IMR-90 (cell line): Measurements from ENCODE around the gene FAM228B. TPM values are rescaled to one million over a fixed set of nuclear protein-coding genes. Genes with fewer than 3 reads are reported as not detected.

Experiments
- ATAC-seq: fragments of 200-7000 bp; cut with Tn5 transposase; 2 replicates; pipeline ENCODE4 v1.9.1; 2020; ENCODE audit warnings: low read depth, mild to moderate bottlenecking, moderate library complexity
- BruUV-seq: library from RNA; stranded (reverse); fragments of 400-500 nt; replicated peaks from 2 replicates; lab custom pipeline; 2021; lab: Mats Ljungman, UMichigan
- CTCF ChIA-PET: fragments of 300-600 bp; formaldehyde crosslinking; extraction: SDS; loops from one replicate; lab custom pipeline; 2021; ENCODE audit warnings: antibody characterized with exemption; lab: Yijun Ruan, JAX
- POLR2A ChIA-PET: fragments of 300-600 bp; sonication (Branson Sonifier 250); formaldehyde crosslinking; loops from one replicate; lab custom pipeline; 2022; ENCODE audit warnings: antibody characterized with exemption; ENCODE audit not compliant: unreplicated experiment; lab: Charles Lee
- DNase-seq: peaks from one replicate; pipeline ENCODE4 v3.0.0; 2013
- H2AFZ ChIP-seq: replicated peaks from 2 replicates; pipeline ENCODE3; 2013; ENCODE audit warnings: low read length, mild to moderate bottlenecking; ENCODE audit not compliant: poor library complexity
- H2AK5ac ChIP-seq: 2 replicates; pipeline ENCODE4 v1.6.1; 2013; ENCODE audit warnings: low read depth, low read length, inconsistent platforms
- H2AK9ac ChIP-seq: replicated peaks from 2 replicates; pipeline ENCODE3; 2013; ENCODE audit warnings: mild to moderate bottlenecking, low read depth, low read length, moderate library complexity; ENCODE audit not compliant: poor library complexity
- H2BK120ac ChIP-seq: 2 replicates; pipeline ENCODE4 v1.6.1; 2013; ENCODE audit warnings: low read depth, low read length, inconsistent platforms
- H2BK15ac ChIP-seq: 3 replicates; pipeline ENCODE4 v1.6.1; 2013; ENCODE audit warnings: low read depth, low read length, inconsistent platforms
- H2BK20ac ChIP-seq: 2 replicates; pipeline ENCODE4 v1.6.1; 2013; ENCODE audit warnings: low read depth, mild to moderate bottlenecking, inconsistent platforms, low read length, moderate library complexity
- H2BK5ac ChIP-seq: 2 replicates; pipeline ENCODE4 v1.6.1; 2013; ENCODE audit warnings: mild to moderate bottlenecking, low read depth, low read length, inconsistent platforms; ENCODE audit not compliant: poor library complexity, severe bottlenecking
- H3K14ac ChIP-seq: replicated peaks from 2 replicates; pipeline ENCODE4 v1.6.1; 2013; ENCODE audit warnings: low read depth, low read length, inconsistent platforms
- H3K18ac ChIP-seq: 2 replicates; pipeline ENCODE4 v1.6.1; 2013; ENCODE audit warnings: low read depth, low read length, control low read depth
- H3K23ac ChIP-seq: 2 replicates; pipeline ENCODE4 v1.6.1; 2013; ENCODE audit warnings: low read depth, low read length, inconsistent platforms
- H3K27ac ChIP-seq: 2 replicates; pipeline ENCODE4 v1.5.1; 2013; ENCODE audit warnings: mild to moderate bottlenecking, control low read depth, low read length; ENCODE audit not compliant: insufficient read depth
- H3K27me3 ChIP-seq: 2 replicates; pipeline ENCODE4 v1.6.1; 2013; ENCODE audit warnings: low read length; ENCODE audit not compliant: control insufficient read depth, insufficient read depth
- H3K36me3 ChIP-seq: 2 replicates; pipeline ENCODE4 v1.6.1; 2013; ENCODE audit warnings: low read length, mixed read lengths; ENCODE audit not compliant: control insufficient read depth, insufficient read depth
- H3K4ac ChIP-seq: 2 replicates; pipeline ENCODE4 v1.6.1; 2013; ENCODE audit warnings: low read depth, low read length, inconsistent platforms
- H3K4me1 ChIP-seq: 2 replicates; pipeline ENCODE4 v1.6.1; 2013; ENCODE audit warnings: low read length, mixed read lengths; ENCODE audit not compliant: control insufficient read depth, insufficient read depth
- H3K4me2 ChIP-seq: 2 replicates; pipeline ENCODE4 v1.6.1; 2013; ENCODE audit warnings: low read depth, mild to moderate bottlenecking, control low read depth, low read length, moderate library complexity
- H3K4me3 ChIP-seq: 2 replicates; pipeline ENCODE4 v1.5.1; 2013; ENCODE audit warnings: low read depth, mild to moderate bottlenecking, control low read depth, low read length, moderate library complexity; ENCODE audit not compliant: insufficient read depth
- H3K56ac ChIP-seq: 2 replicates; pipeline ENCODE4 v1.6.1; 2013; ENCODE audit warnings: low read length, inconsistent platforms; ENCODE audit not compliant: insufficient read depth; ENCODE audit errors: extremely low read depth
- H3K79me1 ChIP-seq, 2 experiments: 2 replicates each; pipeline ENCODE4 v1.6.1; 2013; ENCODE audit warnings: low read length in 2 of 2, inconsistent platforms in 1 of 2, low read depth in 1 of 2
- H3K9ac ChIP-seq: 2 replicates; pipeline ENCODE4 v1.6.1; 2013; ENCODE audit warnings: low read depth, low read length, control low read depth
- H3K9me1 ChIP-seq: 2 replicates; pipeline ENCODE4 v1.6.1; 2013; ENCODE audit warnings: low read length, inconsistent platforms; ENCODE audit not compliant: insufficient read depth
- H3K9me3 ChIP-seq: 2 replicates; pipeline ENCODE4 v1.6.1; 2013; ENCODE audit warnings: low read length; ENCODE audit not compliant: control insufficient read depth, insufficient read depth
- H4K20me1 ChIP-seq: 2 replicates; pipeline ENCODE4 v1.6.1; 2013; ENCODE audit warnings: low read length, inconsistent platforms; ENCODE audit not compliant: insufficient read depth
- H4K5ac ChIP-seq: 2 replicates; pipeline ENCODE4 v1.6.1; 2013; ENCODE audit warnings: mild to moderate bottlenecking, low read depth, low read length, control low read depth
- H4K8ac ChIP-seq, 2 experiments: 2 replicates each; pipeline ENCODE4 v1.6.1; 2013; ENCODE audit warnings: low read depth in 2 of 2, low read length in 2 of 2, control low read depth in 1 of 2, inconsistent platforms in 1 of 2
- H4K91ac ChIP-seq: 2 replicates; pipeline ENCODE4 v1.6.1; 2013; ENCODE audit warnings: low read depth, low read length, inconsistent platforms; ENCODE audit not compliant: insufficient read depth
- BHLHE40 ChIP-seq: fragments of 150-350 bp; IDR thresholded peaks from 2 replicates; pipeline ENCODE4 v1.6.1; 2016; ENCODE audit warnings: mild to moderate bottlenecking, low read depth, low read length
- CEBPB ChIP-seq: IDR thresholded peaks from 2 replicates; pipeline ENCODE4 v1.6.1; 2012; ENCODE audit warnings: low read depth, low read length, improper control_type of control experiment
- CHD1 ChIP-seq: IDR thresholded peaks from 2 replicates; pipeline ENCODE4 v1.6.1; 2012; ENCODE audit warnings: low read depth, low read length, improper control_type of control experiment
- FOS ChIP-seq: fragments of 150-350 bp; IDR thresholded peaks from 2 replicates; pipeline ENCODE4 v1.6.1; 2016; ENCODE audit warnings: low read depth, low read length
- MAFK ChIP-seq: IDR thresholded peaks from 2 replicates; pipeline ENCODE4 v1.6.1; 2012; ENCODE audit warnings: low read depth, low read length, improper control_type of control experiment
- MAZ ChIP-seq: IDR thresholded peaks from 2 replicates; pipeline ENCODE4 v1.6.1; 2012; ENCODE audit warnings: low read depth, mild to moderate bottlenecking, low read length, improper control_type of control experiment, moderate library complexity, borderline replicate concordance
- MXI1 ChIP-seq: IDR thresholded peaks from 2 replicates; pipeline ENCODE4 v1.6.1; 2012; ENCODE audit warnings: low read depth, mild to moderate bottlenecking, low read length, moderate library complexity, borderline replicate concordance
- NFE2L2 ChIP-seq: fragments of 150-350 bp; IDR thresholded peaks from 2 replicates; pipeline ENCODE4 v1.6.1; 2016; ENCODE audit warnings: low read depth, mild to moderate bottlenecking, low read length
- POLR2A ChIP-seq: IDR thresholded peaks from 2 replicates; pipeline ENCODE4 v1.6.1; 2012; ENCODE audit warnings: mild to moderate bottlenecking, low read depth, low read length
- RAD21 ChIP-seq: IDR thresholded peaks from 2 replicates; pipeline ENCODE4 v1.6.1; 2012; ENCODE audit warnings: low read length, improper control_type of control experiment
- RCOR1 ChIP-seq: IDR thresholded peaks from 2 replicates; pipeline ENCODE4 v1.6.1; 2012; ENCODE audit warnings: mild to moderate bottlenecking, low read length, improper control_type of control experiment; ENCODE audit not compliant: insufficient replicate concordance
- RFX5 ChIP-seq: IDR thresholded peaks from 2 replicates; pipeline ENCODE4 v1.8.0; 2012; ENCODE audit warnings: low read depth, mild to moderate bottlenecking, low read length, moderate library complexity
- SMC3 ChIP-seq: fragments of 150-350 bp; IDR thresholded peaks from 2 replicates; pipeline ENCODE4 v1.6.1; 2016; ENCODE audit warnings: low read depth, mild to moderate bottlenecking, antibody characterized with exemption, low read length, moderate library complexity
- WGBS, 2 experiments: methylation state at CpG; one replicate each; pipeline versions ENCODE4 v1.1.5 to v1.1.7; 2013; ENCODE audit warnings: missing lambda C conversion rate in 2 of 2; ENCODE audit not compliant: insufficient read length in 1 of 2; ENCODE audit errors: extremely low coverage in 2 of 2; 5-methylcytosine and 5-hydroxymethylcytosine counted together
- dilution Hi-C: fragments of 300-500 bp; cut with HindIII; formaldehyde crosslinking; loops from one replicate; pipeline ENCODE4 v1.14.3; 2018; ENCODE audit warnings: low sequenced_read_pairs; ENCODE audit not compliant: unreplicated experiment
- in situ Hi-C: fragments of 300-500 bp; cut with MboI; formaldehyde crosslinking; loops from 3 replicates; pipeline ENCODE4 v1.14.3; 2019; ENCODE audit warnings: low sequenced_read_pairs, inconsistent platforms, mixed read lengths
- intact Hi-C: fragments of 100-400 bp; cut with micrococcal nuclease; formaldehyde crosslinking; loops from 2 replicates; pipeline ENCODE4 v1.10.0; 2022
- polyA plus RNA-seq, 3 experiments: library from polyadenylated mRNA; depleted of rRNA; stranded (reverse); fragments of >200 nt; gene quantifications; 2 replicates each; pipeline ENCODE4 v1.2.3, GENCODE V29; 2012; ENCODE audit warnings: low replicate concordance in 1 of 3
- total RNA-seq: library from RNA; depleted of rRNA; stranded (reverse); fragments of >200 nt; gene quantifications from 2 replicates; pipeline ENCODE4 v1.2.3, GENCODE V29; 2012
- TF ChIP-seq, protein P1 (sequence below): fragments of 150-350 bp; IDR thresholded peaks from 2 replicates; pipeline ENCODE4 v1.6.1; 2016; ENCODE audit warnings: low read depth, mild to moderate bottlenecking, low read length, moderate library complexity, borderline replicate concordance
- TF ChIP-seq, protein P2 (sequence below): fragments of 150-350 bp; IDR thresholded peaks from 2 replicates; pipeline ENCODE4 v1.6.1; 2017; ENCODE audit warnings: mild to moderate bottlenecking, antibody characterized with exemption, low read length, low read depth
- TF ChIP-seq, protein P3 (sequence below): conservative IDR thresholded peaks from 2 replicates; pipeline ENCODE4 v1.5.1; 2012; ENCODE audit warnings: mild to moderate bottlenecking, low read depth, low read length, improper control_type of control experiment

Gene FAM228B
- total and polyA plus RNA-seq, 2 of the 4 experiments (the other 2 are of a cell fraction) = 2.0 to 2.9 TPM

DNA sequence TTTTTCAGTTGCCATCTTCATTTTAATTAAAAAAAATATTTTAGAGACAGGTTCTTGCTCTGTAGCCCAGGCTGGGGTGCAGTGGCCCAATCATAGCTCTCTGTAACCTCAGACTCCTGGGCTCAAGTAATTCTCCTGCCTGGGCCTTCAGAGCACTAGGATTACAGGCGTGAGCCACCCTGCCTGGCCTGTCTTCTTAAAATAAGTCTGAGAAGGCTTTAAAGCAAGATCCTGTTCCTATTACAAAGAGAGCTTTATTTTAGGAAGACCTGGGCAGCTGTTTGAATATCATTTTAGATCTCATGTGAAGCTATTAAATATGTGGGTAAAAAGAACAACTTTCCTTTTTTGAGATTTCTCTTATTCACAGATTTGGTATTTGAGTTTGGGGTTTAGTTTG, 53.1 kb downstream of the FAM228B start:
- Histone ChIP-seq H2BK15ac (no peak overlapping the region), H3K4me1 (peaks cover 3% of the 10 kb centered on the region; the same call in 1 of the 2 replicates), H2BK120ac (no peak overlapping the region), H3K9me1 (no peaks in the 10 kb centered on the region), H3K27me3 (peaks cover 7% of the 10 kb centered on the region; the same call in 1 of the 2 replicates), H2AK9ac (no peak overlapping the region), H3K4me2 (no peak overlapping the region), H2BK5ac (no peak overlapping the region), H2BK20ac (no peak overlapping the region), H3K23ac (no peak overlapping the region), H4K91ac (no peak overlapping the region), H2AK5ac (no peak overlapping the region), H3K9ac (no peak overlapping the region), H2AFZ (no peak overlapping the region), H4K8ac (no peak overlapping the region), H3K27ac (no peak overlapping the region), H3K14ac (no peak overlapping the region), H3K56ac (no peak overlapping the region), H4K20me1 (no peaks in the 10 kb centered on the region), H3K36me3 (no peaks in the 10 kb centered on the region), H3K79me1 (no peaks in the 10 kb centered on the region), H3K4ac (no peak overlapping the region), H3K4me3 (no peak overlapping the region), H4K5ac (no peak overlapping the region), H3K9me3 (no peaks in the 10 kb centered on the region), H3K18ac (no peak overlapping the region)
- ChIA-PET POLR2A (no interaction called here), CTCF (no interaction called here)
- in situ Hi-C loops (no loop called here), intact Hi-C loops (no loop called here), dilution Hi-C loops (no loop called here)
- DNase-seq = no peak
- ATAC-seq = no peak
- TF ChIP-seq RAD21 (no peak), CEBPB (no peak), MAZ (no peak), MXI1 (no peak), RFX5 (no peak), FOS (no peak), NFE2L2 (no peak), MAFK (no peak), RCOR1 (no peak), BHLHE40 (no peak), POLR2A (no peak), CHD1 (no peak), SMC3 (no peak)
- TF ChIP-seq, protein P1, sequence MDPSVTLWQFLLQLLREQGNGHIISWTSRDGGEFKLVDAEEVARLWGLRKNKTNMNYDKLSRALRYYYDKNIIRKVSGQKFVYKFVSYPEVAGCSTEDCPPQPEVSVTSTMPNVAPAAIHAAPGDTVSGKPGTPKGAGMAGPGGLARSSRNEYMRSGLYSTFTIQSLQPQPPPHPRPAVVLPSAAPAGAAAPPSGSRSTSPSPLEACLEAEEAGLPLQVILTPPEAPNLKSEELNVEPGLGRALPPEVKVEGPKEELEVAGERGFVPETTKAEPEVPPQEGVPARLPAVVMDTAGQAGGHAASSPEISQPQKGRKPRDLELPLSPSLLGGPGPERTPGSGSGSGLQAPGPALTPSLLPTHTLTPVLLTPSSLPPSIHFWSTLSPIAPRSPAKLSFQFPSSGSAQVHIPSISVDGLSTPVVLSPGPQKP = no peak
- TF ChIP-seq, protein P2, sequence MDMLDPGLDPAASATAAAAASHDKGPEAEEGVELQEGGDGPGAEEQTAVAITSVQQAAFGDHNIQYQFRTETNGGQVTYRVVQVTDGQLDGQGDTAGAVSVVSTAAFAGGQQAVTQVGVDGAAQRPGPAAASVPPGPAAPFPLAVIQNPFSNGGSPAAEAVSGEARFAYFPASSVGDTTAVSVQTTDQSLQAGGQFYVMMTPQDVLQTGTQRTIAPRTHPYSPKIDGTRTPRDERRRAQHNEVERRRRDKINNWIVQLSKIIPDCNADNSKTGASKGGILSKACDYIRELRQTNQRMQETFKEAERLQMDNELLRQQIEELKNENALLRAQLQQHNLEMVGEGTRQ = no peak
- TF ChIP-seq, protein P3, sequence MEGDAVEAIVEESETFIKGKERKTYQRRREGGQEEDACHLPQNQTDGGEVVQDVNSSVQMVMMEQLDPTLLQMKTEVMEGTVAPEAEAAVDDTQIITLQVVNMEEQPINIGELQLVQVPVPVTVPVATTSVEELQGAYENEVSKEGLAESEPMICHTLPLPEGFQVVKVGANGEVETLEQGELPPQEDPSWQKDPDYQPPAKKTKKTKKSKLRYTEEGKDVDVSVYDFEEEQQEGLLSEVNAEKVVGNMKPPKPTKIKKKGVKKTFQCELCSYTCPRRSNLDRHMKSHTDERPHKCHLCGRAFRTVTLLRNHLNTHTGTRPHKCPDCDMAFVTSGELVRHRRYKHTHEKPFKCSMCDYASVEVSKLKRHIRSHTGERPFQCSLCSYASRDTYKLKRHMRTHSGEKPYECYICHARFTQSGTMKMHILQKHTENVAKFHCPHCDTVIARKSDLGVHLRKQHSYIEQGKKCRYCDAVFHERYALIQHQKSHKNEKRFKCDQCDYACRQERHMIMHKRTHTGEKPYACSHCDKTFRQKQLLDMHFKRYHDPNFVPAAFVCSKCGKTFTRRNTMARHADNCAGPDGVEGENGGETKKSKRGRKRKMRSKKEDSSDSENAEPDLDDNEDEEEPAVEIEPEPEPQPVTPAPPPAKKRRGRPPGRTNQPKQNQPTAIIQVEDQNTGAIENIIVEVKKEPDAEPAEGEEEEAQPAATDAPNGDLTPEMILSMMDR = no peak
- 40% methylated on average over 1 of the region's 1 CpG; no CpG with 5 or more reads in 1 of the 2 experiments for WGBS, 2 experiments
- BruUV-seq = no TSS peak
